Osteocyte (in vitro differentiated cells): ENCODE data around the gene USP34. TPM values are rescaled to one million over a fixed set of nuclear protein-coding genes. Genes with fewer than 3 reads are reported as not detected.

Source experiments
- DNase-seq: peaks from one replicate; pipeline ENCODE4 v3.0.0; 2021; ENCODE audit warnings: mixed read lengths; ENCODE audit not compliant: unreplicated experiment; ENCODE audit errors: extremely low spot score
- H3K27ac Mint-ChIP-seq: one replicate; pipeline ENCODE4 v1.8.0; 2021; ENCODE audit warnings: mild to moderate bottlenecking, mixed read lengths; ENCODE audit not compliant: unreplicated experiment
- H3K27me3 Mint-ChIP-seq: one replicate; pipeline ENCODE4 v1.8.0; 2021; ENCODE audit warnings: mixed read lengths; ENCODE audit not compliant: unreplicated experiment
- H3K36me3 Mint-ChIP-seq: one replicate; pipeline ENCODE4 v1.8.0; 2021; ENCODE audit warnings: mixed read lengths; ENCODE audit not compliant: unreplicated experiment
- H3K4me1 Mint-ChIP-seq: one replicate; pipeline ENCODE4 v1.8.0; 2021; ENCODE audit warnings: mixed read lengths; ENCODE audit not compliant: unreplicated experiment
- H3K4me3 Mint-ChIP-seq: one replicate; pipeline ENCODE4 v1.8.0; 2021; ENCODE audit warnings: mild to moderate bottlenecking, moderate library complexity, mixed read lengths; ENCODE audit not compliant: unreplicated experiment
- H3K9me3 Mint-ChIP-seq: one replicate; pipeline ENCODE4 v1.8.0; 2021; ENCODE audit warnings: mixed read lengths; ENCODE audit not compliant: unreplicated experiment
- CTCF ChIP-seq: fragments of 200-600 bp; sonication (generic); IDR thresholded peaks from 2 replicates; pipeline ENCODE4 v1.5.0; 2021; ENCODE audit warnings: antibody characterized with exemption, mild to moderate bottlenecking, moderate library complexity
- total RNA-seq: library from RNA; stranded (reverse); gene quantifications from 2 replicates; pipeline ENCODE4 v1.2.1, GENCODE V29; 2021

Gene USP34
- total RNA-seq, 1 donor from 2014 or later: 111 TPM

GRCh38 chr2:61356958-61357350 lies 113.9 kb downstream of the USP34 start:
- H3K36me3 Mint-ChIP-seq: peaks cover 33% of the 10 kb centered on the region
- peaks cover 19% of the 10 kb centered on the region for H3K9me3 Mint-ChIP-seq
- TF ChIP-seq CTCF: no peak

GRCh38 chr2:61356261-61356957 lies 114.5 kb downstream of the USP34 start:
- H3K36me3 Mint-ChIP-seq: peaks cover 31% of the 10 kb centered on the region
- peak overlapping the region; percentile 50 for H3K27ac Mint-ChIP-seq
- no peaks in the 10 kb centered on the region for H3K27me3 Mint-ChIP-seq
- TF ChIP-seq CTCF: no peak
- peaks cover 25% of the 10 kb centered on the region for H3K4me1 Mint-ChIP-seq
- peaks cover 18% of the 10 kb centered on the region for H3K9me3 Mint-ChIP-seq
- DNase-seq: no peak
- H3K4me3 Mint-ChIP-seq: no peak overlapping the region

More at GRCh38 chr2:61356958-61357350, 113.9 kb downstream of the USP34 start:
- H3K4me3 Mint-ChIP-seq: no peak overlapping the region
- peak overlapping the region; percentile 39 for H3K27ac Mint-ChIP-seq
- DNase-seq: no peak
- H3K27me3 Mint-ChIP-seq: no peaks in the 10 kb centered on the region
- peaks cover 25% of the 10 kb centered on the region for H3K4me1 Mint-ChIP-seq

GRCh38 chr2:61354543-61355197 lies 116.2 kb downstream of the USP34 start:
- Mint-ChIP-seq H3K9me3 (peaks cover 18% of the 10 kb centered on the region), H3K4me3 (no peak overlapping the region), H3K27me3 (no peaks in the 10 kb centered on the region), H3K27ac (no peak overlapping the region), H3K4me1 (peaks cover 25% of the 10 kb centered on the region), H3K36me3 (peaks cover 39% of the 10 kb centered on the region)
- no peak for TF ChIP-seq CTCF
- DNase-seq: no peak

- Mint-ChIP-seq H3K27me3 (no peaks in the 10 kb centered on the region), H3K36me3 (peaks cover 44% of the 10 kb centered on the region), H3K27ac (no peak overlapping the region), H3K4me3 (no peak overlapping the region), H3K9me3 (peaks cover 18% of the 10 kb centered on the region), H3K4me1 (peaks cover 20% of the 10 kb centered on the region)
- no peak for TF ChIP-seq CTCF
- DNase-seq: no peak
These were observed 117.0 kb downstream of the USP34 start for GRCh38 chr2:61353909-61354308.

- DNase-seq: no peak
- no peak for TF ChIP-seq CTCF
- no peaks in the 10 kb centered on the region for H3K27me3 Mint-ChIP-seq
- H3K4me1 Mint-ChIP-seq: peaks cover 2% of the 10 kb centered on the region
- H3K36me3 Mint-ChIP-seq: peaks cover 51% of the 10 kb centered on the region
- H3K9me3 Mint-ChIP-seq: peaks cover 17% of the 10 kb centered on the region
- H3K27ac Mint-ChIP-seq: no peak overlapping the region
- H3K4me3 Mint-ChIP-seq: no peak overlapping the region
These were observed 120.1 kb downstream of the USP34 start for GRCh38 chr2:61350777-61351176.
